Esophagus muscularis mucosa (tissue), 4 donors: ENCODE results near the gene COLQ. TPM values are rescaled to one million over a fixed set of nuclear protein-coding genes. Genes with fewer than 3 reads are reported as not detected.

Experiments used
- DNase-seq: peaks from one replicate; pipeline ENCODE4 v3.0.0-alpha.2; 2017; ENCODE audit errors: extremely low spot score
- H3K27ac ChIP-seq, 4 donors: fragments of 200-600 bp; sonication (generic); replicated peaks in 1 of 4; 1 replicate in 3 of 4; 2 replicates in 1 of 4; pipeline ENCODE4 v1.5.1; 2016 to 2019; ENCODE audit warnings: mild to moderate bottlenecking in 1 of 4
- H3K27me3 ChIP-seq, 4 donors: fragments of 200-600 bp; sonication (generic); one replicate each; pipeline versions ENCODE4 v1.5.1 to v1.6.0; 2016 to 2019
- H3K36me3 ChIP-seq, 4 donors: fragments of 200-600 bp; sonication (generic); one replicate each; pipeline ENCODE4 v1.5.1; 2016 to 2019
- H3K4me1 ChIP-seq, 4 donors: fragments of 200-600 bp; sonication (generic); one replicate each; pipeline ENCODE4 v1.5.1; 2016 to 2019
- H3K4me3 ChIP-seq, 4 donors: fragments of 200-600 bp; sonication (generic); 1 replicate in 2 of 4; 2 replicates in 2 of 4; pipeline ENCODE4 v1.5.1; 2016 to 2019; ENCODE audit warnings: mild to moderate bottlenecking in 4 of 4, moderate library complexity in 1 of 4
- H3K9me3 ChIP-seq, 4 donors: fragments of 200-600 bp; sonication (generic); 1 replicate in 3 of 4; 2 replicates in 1 of 4; pipeline ENCODE4 v1.5.1; 2016 to 2019
- CTCF ChIP-seq, 3 experiments: fragments of 200-600 bp in 2 of 3; fragments of 450-650 bp in 1 of 3; sonication (generic) in 2 of 3; IDR thresholded peaks; one replicate each; pipeline ENCODE4 v1.5.1; 2017 to 2019; ENCODE audit warnings: antibody characterized with exemption in 3 of 3, mild to moderate bottlenecking in 2 of 3, moderate library complexity in 1 of 3
- EP300 ChIP-seq: sonication (generic); formaldehyde crosslinking; IDR thresholded peaks from one replicate; pipeline ENCODE4 v1.6.1; 2017; ENCODE audit warnings: antibody characterized with exemption
- POLR2A ChIP-seq: fragments of 450-650 bp; IDR thresholded peaks from one replicate; pipeline ENCODE4 v1.6.1; 2017; ENCODE audit warnings: antibody characterized with exemption, moderate library complexity, mild to moderate bottlenecking, low read depth
- POLR2AphosphoS5 ChIP-seq, 2 donors: sonication (generic); formaldehyde crosslinking; IDR thresholded peaks; one replicate each; pipeline ENCODE4 v1.6.1; 2017; ENCODE audit warnings: antibody characterized with exemption in 2 of 2
- WGBS: methylation state at CpG from one replicate; pipeline ENCODE4 v1.1.5; 2018; 5-methylcytosine and 5-hydroxymethylcytosine counted together
- intact Hi-C: fragments of 100-400 bp; cut with DNase I; formaldehyde crosslinking; loops from one replicate; pipeline ENCODE4 v1.15.1; 2023
- total RNA-seq, 4 donors: library from RNA; depleted of rRNA; stranded (reverse); fragments of >200 nt; gene quantifications; one replicate each; pipeline versions ENCODE4 v1.1.0 to v1.2.1, GENCODE V29; 2016

The COLQ gene
- total RNA-seq, 4 donors from 2014 or later = 1.2 to 3.1 (median 1.8) TPM

GRCh38 chr3:15502616-15503015 lies 18.9 kb downstream of the COLQ start:
- no peak overlapping the region for H3K4me3 ChIP-seq
- H3K4me1 ChIP-seq = peaks cover 0 to 25% (median 18%) of the 10 kb centered on the region in 4 donors
- WGBS = 93% methylated on average over 8 of the region's 8 CpGs
- no peak overlapping the region for H3K27ac ChIP-seq
- H3K36me3 ChIP-seq = no peaks in the 10 kb centered on the region
- TF ChIP-seq POLR2A (no peak), POLR2AphosphoS5 (IDR thresholded peaks at IDR 0.05) (no peak), EP300 (no peak), CTCF (IDR thresholded peaks at IDR 0.05) (no peak)
- DNase-seq = no peak
- intact Hi-C loops = no loop called here
- H3K27me3 ChIP-seq = no peaks in the 10 kb centered on the region
- H3K9me3 ChIP-seq = no peaks in the 10 kb centered on the region

- no peaks in the 10 kb centered on the region for H3K36me3 ChIP-seq
- H3K4me1 ChIP-seq = peaks cover 7 to 32% (median 21%) of the 10 kb centered on the region in 4 donors
- H3K4me3 ChIP-seq = no peak overlapping the region
- TF ChIP-seq POLR2AphosphoS5 (IDR thresholded peaks at IDR 0.05) (no peak), EP300 (no peak), CTCF (IDR thresholded peaks at IDR 0.05) (no peak), POLR2A (no peak)
- no peaks in the 10 kb centered on the region for H3K9me3 ChIP-seq
- H3K27me3 ChIP-seq = no peaks in the 10 kb centered on the region
- no peak for DNase-seq
- 71% methylated on average over 4 of the region's 4 CpGs for WGBS
- intact Hi-C loops = no loop called here
- no peak overlapping the region for H3K27ac ChIP-seq
These were observed 20.4 kb downstream of the COLQ start for GRCh38 chr3:15501126-15501525.

GRCh38 chr3:15500107-15500724 lies 21.3 kb downstream of the COLQ start:
- H3K27ac ChIP-seq = no peak overlapping the region
- intact Hi-C loops = no loop called here
- DNase-seq = no peak
- H3K4me1 ChIP-seq = peaks cover 11 to 38% (median 29%) of the 10 kb centered on the region in 4 donors
- H3K9me3 ChIP-seq = no peaks in the 10 kb centered on the region
- H3K4me3 ChIP-seq = no peak overlapping the region
- 57% methylated on average over 3 of the region's 3 CpGs for WGBS
- TF ChIP-seq POLR2AphosphoS5 (IDR thresholded peaks at IDR 0.05) = no peak
- no peak for TF ChIP-seq POLR2A
- TF ChIP-seq CTCF (IDR thresholded peaks at IDR 0.05) = no peak
- no peak for TF ChIP-seq EP300
- H3K36me3 ChIP-seq = no peaks in the 10 kb centered on the region
- H3K27me3 ChIP-seq = no peaks in the 10 kb centered on the region

DNA sequence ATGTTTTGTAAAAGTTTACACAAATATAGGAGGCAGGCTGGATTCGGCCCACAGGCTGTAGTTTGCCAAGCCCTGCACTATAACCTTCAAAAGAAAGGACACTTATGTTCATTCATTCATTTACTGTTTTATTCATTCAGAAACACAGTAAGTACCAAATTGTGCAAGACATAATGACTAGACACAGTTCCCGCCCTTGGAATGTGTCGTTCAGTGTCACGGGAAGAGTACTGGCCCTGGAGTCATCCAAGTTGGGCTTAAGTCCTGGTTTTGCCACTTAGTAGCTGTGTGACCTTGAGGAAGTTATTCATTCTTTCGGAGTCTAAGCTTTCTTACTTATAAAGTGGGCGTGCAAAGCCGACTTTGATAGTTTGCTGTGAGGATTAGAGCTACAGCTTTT lies 22.0 kb downstream of the COLQ start:
- DNase-seq = no peak
- Histone ChIP-seq H3K9me3 (no peaks in the 10 kb centered on the region), H3K4me1 (peaks cover 18 to 44% (median 34%) of the 10 kb centered on the region in 4 donors), H3K27me3 (no peaks in the 10 kb centered on the region), H3K27ac (no peak overlapping the region), H3K36me3 (no peaks in the 10 kb centered on the region), H3K4me3 (no peak overlapping the region)
- WGBS = 81% methylated on average over 7 of the region's 7 CpGs
- intact Hi-C loops = no loop called here
- TF ChIP-seq EP300 = no peak
- no peak for TF ChIP-seq CTCF (IDR thresholded peaks at IDR 0.05)
- no peak for TF ChIP-seq POLR2AphosphoS5 (IDR thresholded peaks at IDR 0.05)
- TF ChIP-seq POLR2A = no peak
